ENCODE data around the gene UBE2C.
A peak's percentile ranks its signal among the peaks of the same experiment; 100 is the strongest.
"Not testable (repeated sequence)": the region's sequence is repeated elsewhere in the genome, so short reads cannot be mapped to it uniquely, and the experiment has no call there.

UBE2C gene

GRCh38 chr20:45812157-45813005 is at the start of gene UBE2C:
TSS of gene UBE2C (plus strand) at chr20:45812644. CDS start at chr20:45812696, 52 bp downstream.
- peak; percentile 95 for DNase-seq

- DNase-seq, result not testable (repeated sequence)
These were observed 47.7 kb upstream of the UBE2C start for GRCh38 chr20:45764618-45765282.

- DNase-seq, result no peak
These were observed 47.1 kb upstream of the UBE2C start for GRCh38 chr20:45765307-45765875.

- DNase-seq, result no peak
These were observed 46.5 kb upstream of the UBE2C start for GRCh38 chr20:45765980-45766379.

GRCh38 chr20:45768479-45768878 is 44.0 kb upstream of the UBE2C start:
- DNase-seq, result no peak

GRCh38 chr20:45771182-45771759 is 41.2 kb upstream of the UBE2C start:
- DNase-seq, result peak; percentile 42

- no peak for DNase-seq
These were observed 39.8 kb upstream of the UBE2C start for GRCh38 chr20:45772693-45773092.

GRCh38 chr20:45774945-45775344 is 37.5 kb upstream of the UBE2C start:
- no peak for DNase-seq

GRCh38 chr20:45775411-45775810 is 37.0 kb upstream of the UBE2C start:
- no peak for DNase-seq

GRCh38 chr20:45776931-45777330 is 35.5 kb upstream of the UBE2C start:
- no peak for DNase-seq

- no peak for DNase-seq
These were observed 33.2 kb upstream of the UBE2C start for GRCh38 chr20:45779011-45779915.

- no peak for DNase-seq
These were observed 32.3 kb upstream of the UBE2C start for GRCh38 chr20:45780159-45780558.

- peak; percentile 9 for DNase-seq
These were observed 31.0 kb upstream of the UBE2C start for GRCh38 chr20:45781391-45781931.

GRCh38 chr20:45782890-45783289 is 29.6 kb upstream of the UBE2C start:
- DNase-seq, result no peak

GRCh38 chr20:45783656-45784294 is 28.7 kb upstream of the UBE2C start:
- DNase-seq, result no peak

GRCh38 chr20:45788351-45788750 is 24.1 kb upstream of the UBE2C start:
- no peak for DNase-seq

GRCh38 chr20:45792317-45793118 is 19.9 kb upstream of the UBE2C start:
- DNase-seq, result no peak

- DNase-seq, result no peak
These were observed 15.9 kb upstream of the UBE2C start for GRCh38 chr20:45796337-45797065.

- DNase-seq, result not testable (repeated sequence)
These were observed 14.9 kb upstream of the UBE2C start for GRCh38 chr20:45797510-45797909.

- DNase-seq, result not testable (repeated sequence)
These were observed 14.5 kb upstream of the UBE2C start for GRCh38 chr20:45797955-45798354.
